HEK293T (cell line): ENCODE results near the gene PRKCA.
"Not testable (repeated sequence)": the region's sequence is repeated elsewhere in the genome, so short reads cannot be mapped to it uniquely, and the experiment has no call there.

Experiments
- CTCF ChIA-PET: fragments of 350-600 bp; formaldehyde crosslinking; extraction: SDS; loops from one replicate; lab custom pipeline; 2021; ENCODE audit warnings: antibody characterized with exemption, inconsistent platforms; lab: Yijun Ruan, JAX
- POLR2A ChIA-PET: fragments of 350-600 bp; formaldehyde crosslinking; extraction: SDS; loops from one replicate; lab custom pipeline; 2020; ENCODE audit warnings: antibody characterized with exemption, inconsistent platforms; lab: Yijun Ruan, JAX
- DNase-seq: peaks from one replicate; pipeline ENCODE4 v3.0.0; 2012; ENCODE audit warnings: mixed read lengths; ENCODE audit errors: extremely low spot score
- ARNT ChIP-seq: fragments of 450-650 bp; IDR thresholded peaks from 2 replicates; pipeline ENCODE4 v1.6.1; 2017; ENCODE audit warnings: mild to moderate bottlenecking
- BHLHE40 ChIP-seq: fragments of 450-650 bp; IDR thresholded peaks from 2 replicates; pipeline ENCODE4 v1.6.1; 2016; ENCODE audit warnings: mild to moderate bottlenecking, moderate library complexity, borderline replicate concordance
- CTBP1 ChIP-seq: fragments of 450-650 bp; IDR thresholded peaks from 2 replicates; pipeline ENCODE4 v1.6.1; 2016; ENCODE audit warnings: borderline replicate concordance
- ELF4 ChIP-seq: fragments of 450-650 bp; IDR thresholded peaks from 2 replicates; pipeline ENCODE4 v1.6.1; 2017; ENCODE audit warnings: antibody characterized with exemption
- FOXA1 ChIP-seq: fragments of 450-650 bp; IDR thresholded peaks from 2 replicates; pipeline ENCODE4 v1.6.1; 2016; ENCODE audit warnings: mild to moderate bottlenecking
- FOXK2 ChIP-seq: fragments of 450-650 bp; IDR thresholded peaks from 2 replicates; pipeline ENCODE4 v1.6.1; 2016; ENCODE audit warnings: mild to moderate bottlenecking
- FOXM1 ChIP-seq: fragments of 450-650 bp; IDR thresholded peaks from 2 replicates; pipeline ENCODE4 v1.6.1; 2017; ENCODE audit warnings: mild to moderate bottlenecking, borderline replicate concordance
- HDGF ChIP-seq: fragments of 450-650 bp; IDR thresholded peaks from 2 replicates; pipeline ENCODE4 v1.6.1; 2017; ENCODE audit warnings: antibody characterized with exemption, borderline replicate concordance
- L3MBTL2 ChIP-seq: fragments of 450-650 bp; conservative IDR thresholded peaks from 2 replicates; pipeline ENCODE4 v1.6.1; 2016; ENCODE audit warnings: mild to moderate bottlenecking
- LEF1 ChIP-seq: fragments of 450-650 bp; IDR thresholded peaks from 2 replicates; pipeline ENCODE4 v1.6.1; 2017; ENCODE audit warnings: mild to moderate bottlenecking, borderline replicate concordance
- NFRKB ChIP-seq: fragments of 450-650 bp; IDR thresholded peaks from 2 replicates; pipeline ENCODE4 v1.6.1; 2016; ENCODE audit warnings: mild to moderate bottlenecking, moderate library complexity
- SP1 ChIP-seq: fragments of 450-650 bp; IDR thresholded peaks from 2 replicates; pipeline ENCODE4 v1.6.1; 2017
- SUZ12 ChIP-seq: fragments of 450-650 bp; IDR thresholded peaks from 2 replicates; pipeline ENCODE4 v1.6.1; 2016; ENCODE audit warnings: mild to moderate bottlenecking
- TARDBP ChIP-seq: fragments of 450-650 bp; IDR thresholded peaks from 2 replicates; pipeline ENCODE4 v1.6.1; 2016
- ZNF384 ChIP-seq: fragments of 450-650 bp; IDR thresholded peaks from 2 replicates; pipeline ENCODE4 v1.6.1; 2016
- TF ChIP-seq, protein P1 (sequence below): fragments of 450-650 bp; IDR thresholded peaks from 2 replicates; pipeline ENCODE4 v1.6.1; 2016

The PRKCA gene

GRCh38 chr17:66349521-66350254 lies 47.3 kb downstream of the PRKCA start:
- CTCF ChIA-PET, result no interaction called here
- POLR2A ChIA-PET, result interaction anchor here (0.7 kb wide), 1 partner anchor 34 kb away, joined by 3 read pairs; no protein-coding TSS in a partner anchor
- DNase-seq, result no peak
- TF ChIP-seq SUZ12 (no peak), FOXK2 (no peak), FOXM1 (no peak), ELF4 (no peak), BHLHE40 (no peak), CTBP1 (no peak), NFRKB (no peak), LEF1 (no peak), SP1 (no peak)
- TF ChIP-seq, protein P1, sequence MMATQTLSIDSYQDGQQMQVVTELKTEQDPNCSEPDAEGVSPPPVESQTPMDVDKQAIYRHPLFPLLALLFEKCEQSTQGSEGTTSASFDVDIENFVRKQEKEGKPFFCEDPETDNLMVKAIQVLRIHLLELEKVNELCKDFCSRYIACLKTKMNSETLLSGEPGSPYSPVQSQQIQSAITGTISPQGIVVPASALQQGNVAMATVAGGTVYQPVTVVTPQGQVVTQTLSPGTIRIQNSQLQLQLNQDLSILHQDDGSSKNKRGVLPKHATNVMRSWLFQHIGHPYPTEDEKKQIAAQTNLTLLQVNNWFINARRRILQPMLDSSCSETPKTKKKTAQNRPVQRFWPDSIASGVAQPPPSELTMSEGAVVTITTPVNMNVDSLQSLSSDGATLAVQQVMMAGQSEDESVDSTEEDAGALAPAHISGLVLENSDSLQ, result no peak

DNA sequence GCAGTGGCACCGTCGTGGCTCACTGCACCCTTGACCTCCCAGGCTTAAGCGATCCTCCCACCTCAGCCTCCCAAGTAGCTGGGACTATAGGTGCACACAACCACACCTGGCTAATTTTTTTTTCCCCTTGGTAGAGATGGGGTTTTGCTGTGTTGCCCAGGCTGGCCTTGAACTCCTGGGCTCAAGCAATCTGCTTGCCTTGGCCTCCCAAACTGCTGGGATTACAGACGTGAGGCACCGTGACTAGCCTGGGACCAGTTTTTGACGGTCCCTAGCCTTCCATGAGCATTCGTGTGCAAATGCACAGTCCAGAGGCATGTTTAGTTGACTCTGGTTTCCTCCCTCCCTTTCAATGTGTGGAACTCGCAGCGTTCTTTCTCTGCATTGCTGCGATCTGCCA lies 48.2 kb downstream of the PRKCA start:
- DNase-seq, POLR2A ChIA-PET, CTCF ChIA-PET: not testable (repeated sequence)

- no peak for TF ChIP-seq ARNT
- no peak for TF ChIP-seq NFRKB
- no peak for TF ChIP-seq BHLHE40
- no peak for TF ChIP-seq SUZ12
- TF ChIP-seq, protein P1, result no peak
- ChIA-PET CTCF (no interaction called here), POLR2A (no interaction called here)
- DNase-seq, result no peak
Observed at GRCh38 chr17:66351033-66351432, 48.6 kb downstream of the PRKCA start.

GRCh38 chr17:66351701-66352100 lies 49.3 kb downstream of the PRKCA start:
- ChIA-PET POLR2A (no interaction called here), CTCF (interaction anchor here (0.5 kb wide), 1 partner anchor 1318 kb away, joined by 3 read pairs; no protein-coding TSS in a partner anchor)
- DNase-seq, result no peak
- TF ChIP-seq NFRKB (no peak), HDGF (no peak), ELF4 (no peak), SUZ12 (no peak), SP1 (no peak), ZNF384 (no peak), LEF1 (no peak), CTBP1 (no peak)

DNA sequence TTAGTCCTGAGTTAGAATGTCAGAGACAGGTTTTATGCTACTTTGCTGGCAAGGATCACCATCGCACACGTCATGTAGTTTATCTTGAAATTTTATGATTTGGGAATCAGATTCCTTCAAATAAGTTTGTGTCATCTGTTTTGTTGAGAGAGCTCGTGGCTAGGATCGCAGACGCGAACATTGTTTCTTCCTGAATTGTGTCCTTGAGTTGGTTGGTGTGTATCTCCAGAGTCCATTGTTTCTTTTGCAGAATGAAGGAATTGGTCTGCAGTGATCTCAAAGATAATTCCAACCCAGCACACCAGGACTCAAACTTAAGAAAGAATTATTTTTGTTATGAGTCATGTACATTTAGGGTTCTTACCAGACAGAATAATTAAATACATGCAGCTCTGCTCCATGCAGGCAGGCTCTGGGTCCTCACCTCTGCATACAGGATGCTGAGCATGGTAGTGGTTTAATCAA lies 51.6 kb downstream of the PRKCA start:
- ChIA-PET POLR2A (interaction anchor here (0.7 kb wide), 1 partner anchor 15 kb away, joined by 3 read pairs; no protein-coding TSS in a partner anchor), CTCF (interaction anchor here (0.5 to 1.2 kb wide), 2 partner anchors 15 to 50 kb away, joined by 3 to 4 read pairs; no protein-coding TSS in a partner anchor)
- TF ChIP-seq SP1, result no peak
- no peak for DNase-seq

GRCh38 chr17:66354472-66354871 lies 52.1 kb downstream of the PRKCA start:
- ChIA-PET CTCF (interaction anchor here (1.2 kb wide), 1 partner anchor 50 kb away, joined by 4 read pairs; no protein-coding TSS in a partner anchor), POLR2A (no interaction called here)
- no peak for DNase-seq
- TF ChIP-seq SUZ12, result no peak
- TF ChIP-seq FOXK2, result no peak
- no peak for TF ChIP-seq BHLHE40
- TF ChIP-seq LEF1, result no peak
- no peak for TF ChIP-seq NFRKB
- no peak for TF ChIP-seq ARNT
- TF ChIP-seq ELF4, result no peak
- TF ChIP-seq ZNF384, result no peak
- TF ChIP-seq SP1, result no peak
- no peak for TF ChIP-seq L3MBTL2
- no peak for TF ChIP-seq TARDBP
- TF ChIP-seq CTBP1, result no peak
- TF ChIP-seq HDGF, result no peak
- TF ChIP-seq FOXM1, result no peak
- TF ChIP-seq, protein P1, result no peak
- no peak for TF ChIP-seq FOXA1

DNA sequence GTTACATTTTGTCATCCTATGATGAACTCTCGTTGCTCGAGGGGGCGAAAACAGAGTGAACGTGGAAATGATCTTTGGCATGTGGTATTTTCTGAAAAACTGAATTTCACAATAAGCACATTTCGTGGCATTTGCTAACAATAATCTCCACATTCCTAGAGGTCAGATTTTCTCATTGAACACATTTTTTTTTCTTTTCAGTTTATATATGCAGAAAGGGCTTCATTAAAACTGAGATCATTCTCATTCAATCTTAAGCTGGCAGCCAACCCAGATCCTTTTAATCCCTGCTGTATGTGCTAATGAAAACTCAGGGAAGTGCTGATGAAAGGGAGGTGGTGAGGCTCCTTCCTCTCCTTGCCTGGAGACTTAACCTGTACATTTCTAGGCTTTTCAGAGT lies 52.6 kb downstream of the PRKCA start:
- no peak for TF ChIP-seq NFRKB
- ChIA-PET POLR2A (no interaction called here), CTCF (no interaction called here)
- DNase-seq, result no peak
